HepG2 (cell line): ENCODE data around the gene HID1. TPM values are rescaled to one million over a fixed set of nuclear protein-coding genes. Genes with fewer than 3 reads are reported as not detected.

Source experiments
- ATAC-seq: fragments of 200-7000 bp; cut with Tn5 transposase; 3 replicates; pipeline ENCODE4 v1.9.1; 2020; ENCODE audit warnings: mild to moderate bottlenecking, moderate library complexity
- BruUV-seq: library from RNA; stranded (reverse); fragments of 400-500 nt; replicated peaks from 2 replicates; lab custom pipeline; 2021; lab: Mats Ljungman, UMichigan
- CTCF ChIA-PET: fragments of 300-600 bp; formaldehyde crosslinking; extraction: SDS; loops from one replicate; lab custom pipeline; 2021; ENCODE audit warnings: low total read pairs, inconsistent platforms, low intra/inter-chr PET ratio; lab: Yijun Ruan, JAX
- POLR2A ChIA-PET: fragments of 350-600 bp; sonication (Branson Sonifier 250); formaldehyde crosslinking; loops from one replicate; lab custom pipeline; 2020; ENCODE audit warnings: antibody characterized with exemption, inconsistent platforms; lab: Yijun Ruan, JAX
- DNase-seq: peaks from one replicate; pipeline ENCODE4 v3.0.0-alpha.2; 2015; ENCODE audit warnings: low spot score
- FAIRE-seq: peaks from 3 replicates; lab custom pipeline; 2011; peaks lifted over from hg19 to GRCh38; lab: Jason Lieb, UNC
- H2AFZ ChIP-seq: one replicate; pipeline ENCODE4 v1.6.1; 2011; ENCODE audit warnings: low read length, inconsistent platforms
- H3K27ac ChIP-seq: fragments of 300-600 bp; 3 replicates; pipeline ENCODE4 v1.8.0; 2011; ENCODE audit warnings: mixed run types, mild to moderate bottlenecking, mixed read lengths, low read length, inconsistent platforms; ENCODE audit not compliant: insufficient read depth; ENCODE audit errors: extremely low read length
- H3K27me3 ChIP-seq, 2 experiments: fragments of 200-600 bp in 1 of 2; 2 replicates in 1 of 2; 3 replicates in 1 of 2; pipeline versions ENCODE4 v1.6.0 to v1.8.0; 2011; ENCODE audit warnings: low read length in 2 of 2, mild to moderate bottlenecking in 2 of 2, moderate library complexity in 2 of 2, inconsistent platforms in 1 of 2; ENCODE audit not compliant: insufficient read depth in 2 of 2, control insufficient read depth in 1 of 2
- H3K36me3 ChIP-seq, 2 experiments: fragments of 200-600 bp in 1 of 2; replicated peaks in 1 of 2; 2 replicates in 1 of 2; 3 replicates in 1 of 2; pipeline versions ENCODE4 v1.5.1 to v1.8.0; 2011; ENCODE audit warnings: low read length in 2 of 2, inconsistent platforms in 1 of 2; ENCODE audit not compliant: insufficient read depth in 2 of 2, control insufficient read depth in 1 of 2
- H3K4me1 ChIP-seq: 2 replicates; pipeline ENCODE4 v1.5.1; 2012; ENCODE audit warnings: low read length, inconsistent platforms; ENCODE audit not compliant: insufficient read depth
- H3K4me2 ChIP-seq: 2 replicates; pipeline ENCODE4 v1.6.0; 2011; ENCODE audit warnings: low read depth, low read length, inconsistent platforms
- H3K4me3 ChIP-seq, 3 experiments: fragments of 200-600 bp in 1 of 3; sonication (generic), shearing (Covaris generic) in 1 of 3; replicated peaks in 1 of 3; 2 replicates each; pipeline ENCODE4 v1.5.1; 2011 to 2016; ENCODE audit warnings: low read length in 3 of 3, inconsistent platforms in 2 of 3, low read depth in 2 of 3, mild to moderate bottlenecking in 2 of 3, control low read depth in 1 of 3, mixed read lengths in 1 of 3; ENCODE audit not compliant: insufficient read depth in 1 of 3
- H3K79me2 ChIP-seq: one replicate; pipeline ENCODE4 v1.6.1; 2011; ENCODE audit warnings: low read length, inconsistent platforms; ENCODE audit not compliant: insufficient read depth
- H3K9ac ChIP-seq: 2 replicates; pipeline ENCODE4 v1.6.0; 2011; ENCODE audit warnings: mild to moderate bottlenecking, low read depth, low read length, inconsistent platforms; ENCODE audit not compliant: insufficient read depth
- H3K9me3 ChIP-seq: 2 replicates; pipeline ENCODE4 v1.5.1; 2012; ENCODE audit warnings: mild to moderate bottlenecking, low read length
- H4K20me1 ChIP-seq: 2 replicates; pipeline ENCODE4 v1.6.0; 2011; ENCODE audit warnings: inconsistent platforms, mild to moderate bottlenecking, low read length, moderate library complexity; ENCODE audit not compliant: insufficient read depth
- MBNL3 ChIP-seq: fragments of 250-450 bp; sonication (Bioruptor Pico); conservative IDR thresholded peaks from 2 replicates; pipeline ENCODE4 v1.8.0; 2022; ENCODE audit warnings: mild to moderate bottlenecking, inconsistent platforms
- NBN ChIP-seq: fragments of 450-650 bp; conservative IDR thresholded peaks from 2 replicates; pipeline ENCODE4 v1.6.1; 2017
- PRDM15 ChIP-seq: sonication (generic); formaldehyde crosslinking; IDR thresholded peaks from 2 replicates; pipeline ENCODE4 v1.4.0; 2020; ENCODE audit warnings: missing genetic modification reagents
- SP1 ChIP-seq, 2 experiments: fragments of 450-650 bp in 1 of 2; sonication (generic) in 1 of 2; formaldehyde crosslinking in 1 of 2; IDR thresholded peaks; 2 replicates each; pipeline versions ENCODE4 v1.4.0 to v1.6.1; 2016 to 2020; ENCODE audit warnings: missing genetic modification reagents in 1 of 2
- ZFP1 ChIP-seq: IDR thresholded peaks from 2 replicates; pipeline ENCODE4 v1.6.1; 2016
- ZNF207 ChIP-seq: fragments of 450-650 bp; IDR thresholded peaks from 2 replicates; pipeline ENCODE4 v1.6.1; 2016; ENCODE audit warnings: antibody characterized with exemption, borderline replicate concordance
- WGBS: methylation state at CpG from one replicate; pipeline ENCODE4 v1.1.6; 2017; ENCODE audit warnings: low lambda C conversion rate; 5-methylcytosine and 5-hydroxymethylcytosine counted together
- in situ Hi-C: cut with HindIII; loops from 2 replicates; pipeline ENCODE4 v1.10.0; 2017; ENCODE audit warnings: low pct_unique_long_range_greater_than_20kb; ENCODE audit not compliant: extremely low pct_ligation_motif_present
- intact Hi-C: fragments of 100-400 bp; cut with micrococcal nuclease; formaldehyde crosslinking; loops from one replicate; pipeline ENCODE4 v1.10.0; 2022; ENCODE audit not compliant: unreplicated experiment
- polyA plus RNA-seq, 8 experiments: library from polyadenylated mRNA; depleted of rRNA in 3 of 8; stranded (reverse) in 7 of 8; unstranded in 1 of 8; fragments of >200 nt; fragmentation: Illumina TruSeq in 4 of 8; extraction: Trizol in 4 of 8; gene quantifications; 2 replicates each; pipeline versions ENCODE4 v1.2.1 to v1.2.3, GENCODE V29; 2011 to 2016; ENCODE audit warnings: low read depth in 4 of 8, missing spikeins in 1 of 8, mixed read lengths in 1 of 8; ENCODE audit not compliant: insufficient read depth in 1 of 8
- total RNA-seq, 5 experiments: library from RNA; depleted of rRNA; stranded (reverse); fragments of >200 nt; fragmentation: Illumina TruSeq; extraction: Trizol; gene quantifications; 2 replicates each; pipeline ENCODE4 v1.2.3, GENCODE V29; 2016; ENCODE audit warnings: low read depth in 1 of 5

The HID1 gene
- total and polyA plus RNA-seq, 2 of the 13 experiments (the other 11 are each of a cell fraction or from before 2014, with no cell fraction given) = 2.1 to 10.6 TPM

- no peak for FAIRE-seq
- Histone ChIP-seq H3K27ac (no peak overlapping the region), H3K27me3 (peaks cover 11 to 51% of the 10 kb centered on the region in 2 experiments), H3K4me3 (no peak overlapping the region)
- TF ChIP-seq PRDM15 (CRISPR knock-in tag) = no peak
- TF ChIP-seq, all 625 proteins: peak for 0
- ATAC-seq (no peak), DNase-seq (no peak)
- BruUV-seq = no TSS peak
- POLR2A ChIA-PET = interaction anchor here (1.0 kb wide), 1 partner anchor 44 kb away, joined by 3 read pairs; the partner anchor contains the start of gene FDXR
- in situ Hi-C loops (loop anchor here (5.0 kb wide), 1 partner anchor 90 kb away; no protein-coding TSS in a partner anchor), intact Hi-C loops (no loop called here)
- H3K9ac ChIP-seq = no peak overlapping the region
- no peaks in the 10 kb centered on the region for H3K79me2 ChIP-seq
- H3K36me3 ChIP-seq = no peaks in the 10 kb centered on the region
- WGBS = 38% methylated on average over 10 of the region's 10 CpGs
- no peaks in the 10 kb centered on the region for H4K20me1 ChIP-seq
- no peak overlapping the region for H2AFZ ChIP-seq
- no peak overlapping the region for H3K4me2 ChIP-seq
- CTCF ChIA-PET = no interaction called here
- no peaks in the 10 kb centered on the region for H3K9me3 ChIP-seq
- peaks cover 26% of the 10 kb centered on the region for H3K4me1 ChIP-seq
Observed at GRCh38 chr17:74917430-74917829, 55.1 kb downstream of the HID1 start.

GRCh38 chr17:74916851-74917199, 55.7 kb downstream of the HID1 start:
- FAIRE-seq (peak; percentile 56), ATAC-seq (no peak), DNase-seq (no peak)
- H4K20me1 ChIP-seq = no peaks in the 10 kb centered on the region
- no peak overlapping the region for H3K4me3 ChIP-seq
- peaks cover 8 to 46% of the 10 kb centered on the region in 2 experiments for H3K27me3 ChIP-seq
- no peak overlapping the region for H2AFZ ChIP-seq
- H3K9ac ChIP-seq = no peak overlapping the region
- H3K4me1 ChIP-seq = peaks cover 29% of the 10 kb centered on the region
- in situ Hi-C loops (loop anchor here (5.0 kb wide), 1 partner anchor 90 kb away; no protein-coding TSS in a partner anchor), intact Hi-C loops (no loop called here)
- ChIA-PET POLR2A (interaction anchor here (1.0 kb wide), 1 partner anchor 44 kb away, joined by 3 read pairs; the partner anchor contains the start of gene FDXR), CTCF (no interaction called here)
- no TSS peak for BruUV-seq
- H3K79me2 ChIP-seq = no peaks in the 10 kb centered on the region
- no peaks in the 10 kb centered on the region for H3K9me3 ChIP-seq
- H3K36me3 ChIP-seq = no peaks in the 10 kb centered on the region
- WGBS = 64% methylated on average over 11 of the region's 11 CpGs
- H3K27ac ChIP-seq = no peak overlapping the region
- no peak overlapping the region for H3K4me2 ChIP-seq
- TF ChIP-seq NBN (0 out of 2 replicates have a peak, but pooled peaks have one; percentile 68), ZNF207 (0 out of 2 replicates have a peak, but pooled peaks have one; percentile 39), SP1 (IDR thresholded peaks at IDR 0.05) (no peak), SP1 (CRISPR knock-in tag; IDR thresholded peaks at IDR 0.05) (no peak), ZFP1 (CRISPR knock-in tag) (no peak), MBNL3 (CRISPR knock-in tag) (no peak)
